Measurements from ENCODE around the gene DCST2. TPM values are rescaled to one million over a fixed set of nuclear protein-coding genes. Genes with fewer than 3 reads are reported as not detected.

Gene DCST2
- total RNA-seq, 1 donor from 2014 or later = 0.16 TPM

DNA sequence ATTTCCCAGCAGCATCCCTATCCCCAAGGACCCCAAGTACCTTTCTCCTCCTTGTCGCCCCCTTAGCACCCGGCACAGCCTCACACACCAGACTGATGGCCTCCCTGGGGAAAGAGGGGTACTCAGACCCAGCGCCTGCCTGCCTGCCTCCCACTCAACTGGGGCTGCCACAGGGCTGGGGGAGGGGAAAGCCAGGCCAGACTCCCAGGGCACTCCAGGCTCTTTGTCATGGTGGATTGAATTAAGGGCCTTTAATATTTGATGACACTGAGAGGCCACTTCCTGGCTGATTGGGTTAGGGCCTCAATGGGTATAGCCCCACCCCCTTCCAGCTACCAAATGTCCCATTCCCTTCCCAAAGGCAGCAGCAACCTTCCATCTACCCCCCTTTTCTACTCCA, 64.8 kb downstream of the DCST2 start:
- no peak for DNase-seq
- H3K36me3 Mint-ChIP-seq (ENCODE audit: low read depth) = peaks cover 46% of the 10 kb centered on the region
- intact Hi-C loops (cut with micrococcal nuclease) = no loop called here
- peak overlapping the region; percentile 68 for H3K27ac Mint-ChIP-seq
- H3K9me3 Mint-ChIP-seq = no peaks in the 10 kb centered on the region
- no peaks in the 10 kb centered on the region for H3K27me3 Mint-ChIP-seq
- peaks cover 45% of the 10 kb centered on the region for H3K4me1 Mint-ChIP-seq
- no peak overlapping the region for H3K4me3 Mint-ChIP-seq

Other genes with a start within 250 kb of the DCST2 start
- gene KCNN3, start 163.5 kb downstream of the DCST2 start, total RNA-seq = 0.35 and 0.54 TPM in 2 replicates
- 47.4 and 47.7 TPM in 2 replicates for gene PMVK, start 97.1 kb downstream of the DCST2 start, total RNA-seq
- gene PBXIP1, start 77.7 kb downstream of the DCST2 start, total RNA-seq = 19.3 and 21.6 TPM in 2 replicates
- 34.4 and 34.8 TPM in 2 replicates for gene PYGO2, start 72.0 kb downstream of the DCST2 start, total RNA-seq
- gene SHC1, start 63.0 kb downstream of the DCST2 start, total RNA-seq = 50.4 and 60.5 TPM in 2 replicates
- gene CKS1B, start 59.1 kb downstream of the DCST2 start, total RNA-seq = 179 and 181 TPM in 2 replicates
- gene FLAD1, start 50.4 kb downstream of the DCST2 start, total RNA-seq = 69.9 and 71.8 TPM in 2 replicates
- 0.79 and 1.4 TPM in 2 replicates for gene LENEP, start 40.2 kb downstream of the DCST2 start, total RNA-seq
- 145 and 150 TPM in 2 replicates for gene ZBTB7B, start 31.0 kb downstream of the DCST2 start, total RNA-seq
- not detected in 2 replicates for gene DCST1, start within 50 bp of the DCST2 start, total RNA-seq
- gene ADAM15, start 17.5 kb upstream of the DCST2 start, total RNA-seq = 79.7 and 84.5 TPM in 2 replicates
- gene EFNA4, start 30.0 kb upstream of the DCST2 start, total RNA-seq = 5.8 and 6.2 TPM in 2 replicates
- gene EFNA3, start 45.1 kb upstream of the DCST2 start, total RNA-seq = 3.6 and 4.4 TPM in 2 replicates
- gene EFNA1, start 94.1 kb upstream of the DCST2 start, total RNA-seq = 0.24 TPM in 1 of 2 replicates, not detected in the other
- 46.2 and 46.3 TPM in 2 replicates for gene SLC50A1, start 102.1 kb upstream of the DCST2 start, total RNA-seq
- 34.5 and 37.2 TPM in 2 replicates for gene DPM3, start 106.8 kb upstream of the DCST2 start, total RNA-seq
- gene KRTCAP2, start 139.5 kb upstream of the DCST2 start, total RNA-seq = 244 and 245 TPM in 2 replicates
- 9.4 and 10.7 TPM in 2 replicates for gene TRIM46, start 140.1 kb upstream of the DCST2 start, total RNA-seq
- gene THBS3, start 174.1 kb upstream of the DCST2 start, total RNA-seq = 10.5 and 10.6 TPM in 2 replicates
- 62.4 and 64.7 TPM in 2 replicates for gene MTX1, start 174.9 kb upstream of the DCST2 start, total RNA-seq
- 45.1 and 46.2 TPM in 2 replicates for gene ENTREP3, start 221.7 kb upstream of the DCST2 start, total RNA-seq
- gene SCAMP3, start 228.6 kb upstream of the DCST2 start, total RNA-seq = 152 and 158 TPM in 2 replicates
- 86.2 and 90.6 TPM in 2 replicates for gene CLK2, start 239.7 kb upstream of the DCST2 start, total RNA-seq
- 3.2 and 3.8 TPM in 2 replicates for gene HCN3, start 243.7 kb upstream of the DCST2 start, total RNA-seq

Data from activated CD4-positive, alpha-beta T cell treated with anti-CD3 and anti-CD28 coated beads, Interleukin-2, amount 10 ng/mL, durations not matched to agents 24 days and 14 days (primary cell).